ENCODE measurements around the gene KRTAP2-1.
"Not testable (repeated sequence)": the region's sequence is repeated elsewhere in the genome, so short reads cannot be mapped to it uniquely, and the experiment has no call there.

Gene KRTAP2-1

DNA sequence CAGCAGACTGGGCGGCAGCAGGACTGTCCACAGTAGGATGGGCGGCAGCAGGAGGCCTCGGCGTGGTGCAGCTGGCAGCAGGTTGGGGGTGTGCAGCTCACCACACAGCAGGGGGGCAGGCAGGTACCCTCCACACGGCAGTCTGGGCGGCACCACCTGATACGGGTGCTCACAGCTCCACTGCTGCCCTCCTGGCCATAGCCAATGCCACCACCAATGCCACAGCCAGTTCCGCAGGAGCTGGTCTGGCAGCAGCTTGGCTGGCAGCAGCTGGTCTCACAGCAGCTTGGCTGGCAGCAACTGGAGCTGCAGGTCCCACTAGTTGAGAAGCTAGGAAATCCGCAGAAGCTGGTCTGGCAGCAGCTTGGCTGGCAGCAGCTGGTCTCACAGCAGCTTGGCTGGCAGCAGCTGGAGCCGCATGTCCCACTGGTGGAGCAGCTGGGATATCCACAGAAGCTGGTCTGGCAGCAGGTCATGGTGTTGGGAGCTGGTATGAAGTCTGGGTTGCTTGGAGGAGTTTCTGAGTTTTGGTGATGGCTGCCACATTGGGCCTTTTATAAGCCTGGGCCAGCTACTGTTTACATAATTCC, 12.7 kb downstream of the KRTAP2-1 start, which contains the start of gene KRTAP1-3:
Gene KRTAP1-3, minus strand, starts transcription at position 529 of the 590 bp plus-strand sequence. Its CDS starts 53 bp downstream, at position 476.
- H3K9me3 Mint-ChIP-seq (ENCODE audit: low read depth); H3K4me3 Mint-ChIP-seq; H3K36me3 Mint-ChIP-seq; H3K27me3 Mint-ChIP-seq; H3K4me1 Mint-ChIP-seq (ENCODE audit: low read depth); H3K27ac Mint-ChIP-seq: not testable (repeated sequence)

DNA sequence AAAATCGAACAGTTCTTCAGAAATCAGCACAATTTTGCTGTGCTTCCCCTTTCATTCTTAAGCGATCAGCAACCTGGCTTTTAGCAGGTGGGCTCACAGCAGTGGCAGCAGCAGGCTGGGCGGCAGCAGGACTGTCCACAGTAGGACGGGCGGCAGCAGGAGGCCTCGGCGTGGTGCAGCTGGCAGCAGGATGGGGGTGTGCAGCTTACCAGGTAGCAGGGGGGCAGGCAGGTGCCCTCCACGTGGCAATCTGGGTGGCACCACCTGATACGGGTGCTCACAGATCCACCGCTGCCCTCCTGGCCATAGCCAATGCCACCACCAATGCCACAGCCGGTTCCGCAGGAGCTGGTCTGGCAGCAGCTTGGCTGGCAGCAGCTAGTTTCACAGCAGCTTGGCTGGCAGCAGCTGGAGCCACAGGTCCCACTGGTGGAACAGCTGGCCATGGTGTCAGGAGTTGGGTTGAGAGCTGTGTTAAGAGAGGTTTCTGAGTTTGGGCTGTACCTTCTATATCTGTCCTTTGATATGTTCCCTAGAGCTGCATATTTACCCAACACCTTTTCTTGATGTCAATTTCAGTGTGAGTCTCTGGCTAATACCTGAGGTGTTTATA, 17.4 kb downstream of the KRTAP2-1 start, which contains the start of gene KRTAP1-4:
Gene KRTAP1-4, minus strand, starts transcription at position 563 of the 613 bp plus-strand sequence. Its CDS starts 117 bp downstream, at position 446.
- Mint-ChIP-seq H3K27ac (no peak within 1 kb of the TSS), H3K36me3 (no peaks in the 10 kb centered on the region), H3K9me3 (ENCODE audit: low read depth) (no peaks in the 10 kb centered on the region), H3K4me1 (ENCODE audit: low read depth) (peaks cover 6% of the 10 kb centered on the region), H3K4me3 (no peak within 1 kb of the TSS), H3K27me3 (peaks cover 7% of the 10 kb centered on the region)

DNA sequence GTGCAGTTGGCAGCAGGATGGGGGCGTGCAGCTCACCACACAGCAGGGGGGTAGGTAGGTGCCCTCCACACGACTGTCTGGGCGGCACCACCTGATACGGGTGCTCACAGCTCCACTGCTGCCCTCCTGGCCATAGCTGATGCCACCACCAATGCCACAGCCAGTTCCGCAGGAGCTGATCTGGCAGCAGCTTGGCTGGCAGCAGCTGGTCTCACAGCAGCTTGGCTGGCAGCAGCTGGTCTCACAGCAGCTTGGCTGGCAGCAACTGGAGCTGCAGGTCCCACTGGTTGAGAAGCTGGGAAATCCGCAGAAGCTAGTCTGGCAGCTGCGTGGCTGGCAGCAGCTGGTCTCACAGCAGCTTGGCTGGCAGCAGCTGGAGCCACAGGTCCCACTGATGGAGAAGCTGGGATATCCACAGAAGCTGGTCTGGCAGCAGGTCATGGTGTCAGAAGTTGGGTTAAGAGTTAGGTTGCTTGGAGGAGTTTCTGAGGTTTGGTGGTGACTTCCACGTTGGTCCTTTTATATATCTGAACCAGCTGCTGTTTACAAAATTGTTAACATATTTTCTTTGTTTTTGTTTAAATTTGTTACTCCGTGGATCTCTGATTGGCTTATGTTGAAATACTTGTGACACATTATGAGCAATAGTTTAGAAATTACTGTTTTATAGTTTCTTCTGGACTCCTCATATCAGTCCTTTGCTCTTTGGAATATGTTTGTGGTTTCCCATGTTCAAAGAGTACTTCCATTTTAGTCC, 20.2 kb downstream of the KRTAP2-1 start, which contains the start of gene KRTAP1-5:
Gene KRTAP1-5, minus strand, starts transcription at position 494 of the 757 bp plus-strand sequence. Its CDS starts 53 bp downstream, at position 441.
- H3K27me3 Mint-ChIP-seq = peaks cover 9% of the 10 kb centered on the region
- peaks cover 11% of the 10 kb centered on the region for H3K4me1 Mint-ChIP-seq (ENCODE audit: low read depth)
- no peak within 1 kb of the TSS for H3K27ac Mint-ChIP-seq
- H3K36me3 Mint-ChIP-seq = peaks cover 3% of the 10 kb centered on the region
- H3K9me3 Mint-ChIP-seq (ENCODE audit: low read depth) = no peaks in the 10 kb centered on the region
- no peak within 1 kb of the TSS for H3K4me3 Mint-ChIP-seq

DNA sequence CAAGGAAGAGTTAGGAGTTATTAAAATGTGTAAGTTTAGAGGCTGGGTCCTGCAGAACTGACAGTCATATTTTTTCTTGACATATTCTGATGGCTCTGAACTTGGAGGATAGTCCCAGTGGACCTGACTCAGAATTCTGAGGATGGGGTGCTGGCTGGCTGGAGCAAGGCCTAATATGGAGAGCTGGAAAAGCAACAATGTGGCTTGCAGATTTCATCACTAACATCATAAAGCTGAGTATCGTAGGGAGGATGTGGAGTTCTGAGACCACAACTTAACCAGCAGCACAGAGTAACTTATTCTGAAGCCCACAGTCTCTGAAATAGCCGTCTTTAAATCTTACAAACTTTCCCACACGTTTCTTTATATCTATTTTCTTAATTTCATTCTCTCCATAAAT, 22.4 kb downstream of the KRTAP2-1 start:
- no peak overlapping the region for H3K27ac Mint-ChIP-seq
- H3K9me3 Mint-ChIP-seq (ENCODE audit: low read depth) = no peaks in the 10 kb centered on the region
- peaks cover 3% of the 10 kb centered on the region for H3K36me3 Mint-ChIP-seq
- peaks cover 11% of the 10 kb centered on the region for H3K4me1 Mint-ChIP-seq (ENCODE audit: low read depth)
- peaks cover 9% of the 10 kb centered on the region for H3K27me3 Mint-ChIP-seq
- no peak overlapping the region for H3K4me3 Mint-ChIP-seq

DNA sequence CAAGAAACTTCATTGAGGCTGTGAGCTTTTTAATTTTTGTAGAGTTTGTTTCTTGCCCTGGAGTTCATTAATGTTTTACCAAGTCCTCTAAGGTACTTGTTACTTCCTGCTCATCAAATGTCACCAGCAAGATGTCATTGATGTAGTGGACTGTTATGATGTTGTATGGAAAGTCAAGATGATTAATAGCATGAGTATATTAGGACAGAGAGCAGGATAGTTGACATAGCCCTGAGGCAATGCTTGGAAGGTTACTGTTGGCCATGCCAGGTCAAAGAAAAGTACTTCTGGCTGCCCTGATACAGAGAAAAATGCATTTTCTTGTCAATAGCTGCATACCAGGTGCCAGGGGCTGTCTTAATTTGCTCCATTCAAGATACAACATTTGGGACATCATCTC, 26.8 kb downstream of the KRTAP2-1 start:
- Mint-ChIP-seq H3K27ac (no peak overlapping the region), H3K4me3 (no peak overlapping the region), H3K4me1 (ENCODE audit: low read depth) (peaks cover 11% of the 10 kb centered on the region), H3K36me3 (peaks cover 3% of the 10 kb centered on the region), H3K9me3 (ENCODE audit: low read depth) (no peaks in the 10 kb centered on the region), H3K27me3 (peaks cover 4% of the 10 kb centered on the region)

DNA sequence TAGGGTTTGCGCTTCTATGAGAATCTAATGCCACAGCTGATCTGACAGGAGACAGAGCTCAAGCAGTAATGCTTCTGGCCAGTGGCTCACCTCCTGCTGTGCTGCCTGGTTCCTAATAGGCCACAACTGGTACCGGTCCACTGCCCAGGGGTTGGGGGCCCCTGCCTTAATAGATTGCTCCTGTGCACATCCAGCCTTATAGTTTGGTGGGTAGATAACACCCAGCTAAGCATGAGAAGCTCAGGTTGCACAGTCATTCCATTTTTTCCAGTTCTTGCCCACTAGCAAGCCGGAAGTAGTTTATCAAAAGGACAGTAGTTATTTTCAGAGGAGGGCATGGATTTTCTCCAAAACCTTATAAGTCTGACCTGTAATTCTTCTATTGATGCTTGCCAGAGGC, 27.7 kb downstream of the KRTAP2-1 start:
- Mint-ChIP-seq H3K9me3 (ENCODE audit: low read depth) (no peaks in the 10 kb centered on the region), H3K27me3 (peaks cover 2% of the 10 kb centered on the region), H3K4me1 (ENCODE audit: low read depth) (peaks cover 2% of the 10 kb centered on the region), H3K4me3 (no peak overlapping the region), H3K27ac (no peak overlapping the region), H3K36me3 (peaks cover 3% of the 10 kb centered on the region)

DNA sequence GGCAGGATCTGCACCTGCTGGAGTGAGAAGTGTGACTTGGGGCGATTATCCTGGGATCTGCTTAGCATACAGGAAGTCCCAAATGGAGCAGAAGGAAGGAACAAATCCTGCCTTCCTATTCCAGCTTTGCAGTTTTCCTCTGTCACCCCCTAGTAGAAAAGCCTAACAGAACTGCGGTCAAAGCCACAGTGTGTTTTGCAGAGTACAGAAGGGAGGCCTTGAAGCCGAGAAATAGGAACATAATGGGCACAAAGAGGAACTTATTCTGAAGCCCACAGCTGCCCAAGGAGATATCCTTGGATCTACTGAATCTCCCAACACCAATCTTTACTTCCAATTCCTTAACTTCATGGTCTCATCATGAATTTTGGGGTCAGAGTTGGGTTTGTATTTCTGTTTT, 28.6 kb downstream of the KRTAP2-1 start:
- no peaks in the 10 kb centered on the region for H3K9me3 Mint-ChIP-seq (ENCODE audit: low read depth)
- no peak overlapping the region for H3K27ac Mint-ChIP-seq
- peaks cover 2% of the 10 kb centered on the region for H3K27me3 Mint-ChIP-seq
- H3K4me1 Mint-ChIP-seq (ENCODE audit: low read depth) = no peaks in the 10 kb centered on the region
- H3K4me3 Mint-ChIP-seq = no peak overlapping the region
- H3K36me3 Mint-ChIP-seq = peaks cover 3% of the 10 kb centered on the region

DNA sequence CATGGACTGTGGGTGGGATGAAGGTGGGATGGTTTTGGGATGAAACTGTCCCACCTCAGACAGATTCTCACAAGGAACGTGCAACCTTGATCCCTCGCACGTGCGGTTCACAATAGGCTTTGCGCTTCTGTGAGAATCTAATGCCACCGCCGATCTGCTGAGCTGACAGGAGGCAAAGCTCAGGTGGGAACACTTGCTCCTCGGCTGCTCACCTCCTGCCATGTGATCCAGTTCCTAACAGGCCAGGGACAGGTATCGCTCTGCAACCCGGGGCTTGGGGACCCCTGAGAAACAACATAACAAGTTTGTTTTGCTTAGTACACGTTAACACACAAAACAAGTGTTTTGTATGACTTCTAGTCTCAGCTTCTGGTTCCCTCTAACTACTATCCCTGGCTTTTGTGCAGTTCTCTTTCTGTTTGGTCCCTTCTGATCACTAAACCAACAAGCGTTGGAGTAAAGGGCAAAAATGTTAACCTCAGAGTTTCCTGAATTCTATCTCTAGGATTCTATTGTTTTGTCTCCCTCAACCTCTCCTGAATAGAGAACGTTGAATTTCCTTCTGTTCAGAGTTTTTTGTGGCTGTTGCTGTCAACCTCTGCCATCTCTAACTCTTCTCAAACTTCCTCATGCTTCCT, 30.4 kb downstream of the KRTAP2-1 start:
- Mint-ChIP-seq H3K9me3 (ENCODE audit: low read depth) (no peaks in the 10 kb centered on the region), H3K4me1 (ENCODE audit: low read depth) (no peaks in the 10 kb centered on the region), H3K4me3 (no peak overlapping the region), H3K27ac (no peak overlapping the region), H3K36me3 (no peaks in the 10 kb centered on the region), H3K27me3 (peaks cover 2% of the 10 kb centered on the region)

DNA sequence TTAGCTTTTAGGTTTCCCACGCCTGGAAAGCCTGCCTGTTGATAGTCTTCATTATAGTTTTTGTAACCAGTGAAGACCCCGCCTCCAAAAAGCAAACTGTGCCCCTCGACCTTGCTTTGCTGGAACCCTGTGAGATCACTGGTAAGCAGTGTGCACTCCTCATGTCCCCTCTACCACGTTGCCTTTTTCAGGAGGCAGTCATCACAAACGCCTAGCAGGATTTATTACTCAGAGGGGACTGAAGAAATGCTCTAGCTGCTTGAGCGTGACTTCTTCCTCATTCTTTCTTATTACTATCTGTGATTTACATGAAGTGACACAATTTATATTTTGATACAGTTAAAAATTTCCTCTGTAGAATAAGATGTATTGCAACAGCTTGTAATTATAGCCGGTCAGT, 31.7 kb downstream of the KRTAP2-1 start:
- no peak overlapping the region for H3K4me3 Mint-ChIP-seq
- no peaks in the 10 kb centered on the region for H3K36me3 Mint-ChIP-seq
- no peaks in the 10 kb centered on the region for H3K4me1 Mint-ChIP-seq (ENCODE audit: low read depth)
- no peaks in the 10 kb centered on the region for H3K9me3 Mint-ChIP-seq (ENCODE audit: low read depth)
- H3K27me3 Mint-ChIP-seq = peaks cover 2% of the 10 kb centered on the region
- no peak overlapping the region for H3K27ac Mint-ChIP-seq

DNA sequence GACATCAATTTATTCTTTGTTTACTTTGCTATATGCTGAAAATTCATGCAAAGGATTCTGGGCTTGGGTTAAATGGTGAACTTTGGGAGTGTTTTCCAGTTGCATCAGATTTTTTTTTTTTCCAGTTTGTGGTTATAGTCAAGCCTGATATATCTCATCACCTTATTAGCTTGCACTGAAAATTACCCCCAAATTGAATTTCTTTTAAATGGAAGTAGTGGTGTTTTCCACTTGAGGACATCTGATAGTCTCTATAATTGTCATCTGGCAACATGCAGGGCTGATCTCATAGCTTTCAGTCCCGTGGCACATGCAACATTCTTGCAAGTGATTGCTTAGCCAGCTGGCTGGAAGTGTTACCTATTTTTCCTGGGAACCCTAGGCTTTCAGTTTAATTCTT, 33.5 kb downstream of the KRTAP2-1 start:
- peaks cover 2% of the 10 kb centered on the region for H3K27me3 Mint-ChIP-seq
- H3K9me3 Mint-ChIP-seq (ENCODE audit: low read depth) = no peaks in the 10 kb centered on the region
- H3K4me1 Mint-ChIP-seq (ENCODE audit: low read depth) = no peaks in the 10 kb centered on the region
- H3K4me3 Mint-ChIP-seq = no peak overlapping the region
- H3K36me3 Mint-ChIP-seq = no peaks in the 10 kb centered on the region
- no peak overlapping the region for H3K27ac Mint-ChIP-seq

DNA sequence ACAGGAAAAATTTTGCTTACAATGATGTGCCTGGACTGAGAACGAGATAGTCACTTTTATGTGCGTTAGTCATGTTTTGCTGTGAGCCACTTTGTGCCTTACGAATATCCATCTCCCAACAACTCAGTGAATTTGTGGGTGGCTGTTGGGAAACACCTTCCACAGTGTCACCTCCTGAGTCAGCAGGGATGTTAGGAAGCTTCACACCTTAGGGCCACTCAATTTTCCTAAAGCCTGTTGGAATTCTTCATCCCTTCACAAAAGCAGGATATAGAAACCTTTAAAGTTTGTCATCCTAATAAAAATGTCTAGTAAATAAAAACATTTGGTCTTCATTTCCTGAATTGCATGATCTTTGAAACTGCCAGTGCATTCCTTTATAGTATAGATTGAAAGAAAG, 33.9 kb downstream of the KRTAP2-1 start:
- Mint-ChIP-seq H3K27ac (no peak overlapping the region), H3K9me3 (ENCODE audit: low read depth) (no peaks in the 10 kb centered on the region), H3K4me1 (ENCODE audit: low read depth) (no peaks in the 10 kb centered on the region), H3K4me3 (no peak overlapping the region), H3K36me3 (no peaks in the 10 kb centered on the region), H3K27me3 (peaks cover 2% of the 10 kb centered on the region)

DNA sequence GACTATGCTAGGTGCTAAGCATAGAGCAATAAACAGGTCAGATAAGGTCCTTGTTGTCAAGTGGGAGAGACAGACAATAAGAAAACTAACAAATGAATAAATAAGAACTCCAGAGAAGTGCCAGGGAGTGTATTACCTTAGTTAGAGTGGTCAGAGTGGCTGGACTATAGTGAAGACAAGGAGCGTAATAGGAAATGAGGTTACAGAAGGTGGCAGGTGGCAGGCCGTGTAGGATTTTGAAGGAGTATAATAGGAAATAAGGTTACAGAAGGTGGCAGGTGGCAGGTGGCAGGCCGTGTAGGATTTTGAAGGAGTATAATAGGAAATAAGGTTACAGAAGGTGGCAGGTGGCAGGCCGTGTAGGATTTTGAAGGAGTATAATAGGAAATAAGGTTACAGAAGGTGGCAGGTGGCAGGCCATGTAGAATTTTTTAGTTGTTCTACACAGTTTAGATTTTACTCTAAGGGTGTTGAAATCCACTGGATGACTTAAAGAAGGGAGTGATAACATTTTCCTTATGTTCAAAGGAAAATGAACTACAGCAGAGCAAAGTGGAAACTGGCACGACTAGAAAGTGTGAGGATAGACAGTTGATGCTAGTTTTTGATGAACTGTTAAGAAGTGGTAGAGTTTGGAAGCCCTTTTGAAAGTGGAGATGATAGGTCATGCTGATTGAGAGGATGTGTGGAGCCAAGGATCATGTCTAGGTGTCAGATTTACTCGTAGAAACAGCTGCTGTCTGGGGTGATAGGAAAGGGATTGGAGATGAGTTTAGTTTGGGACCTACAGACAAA, 34.6 kb downstream of the KRTAP2-1 start:
- no peaks in the 10 kb centered on the region for H3K36me3 Mint-ChIP-seq
- H3K4me1 Mint-ChIP-seq (ENCODE audit: low read depth) = no peaks in the 10 kb centered on the region
- H3K27ac Mint-ChIP-seq = no peak overlapping the region
- H3K27me3 Mint-ChIP-seq = peaks cover under 1% of the 10 kb centered on the region
- no peaks in the 10 kb centered on the region for H3K9me3 Mint-ChIP-seq (ENCODE audit: low read depth)
- no peak overlapping the region for H3K4me3 Mint-ChIP-seq

DNA sequence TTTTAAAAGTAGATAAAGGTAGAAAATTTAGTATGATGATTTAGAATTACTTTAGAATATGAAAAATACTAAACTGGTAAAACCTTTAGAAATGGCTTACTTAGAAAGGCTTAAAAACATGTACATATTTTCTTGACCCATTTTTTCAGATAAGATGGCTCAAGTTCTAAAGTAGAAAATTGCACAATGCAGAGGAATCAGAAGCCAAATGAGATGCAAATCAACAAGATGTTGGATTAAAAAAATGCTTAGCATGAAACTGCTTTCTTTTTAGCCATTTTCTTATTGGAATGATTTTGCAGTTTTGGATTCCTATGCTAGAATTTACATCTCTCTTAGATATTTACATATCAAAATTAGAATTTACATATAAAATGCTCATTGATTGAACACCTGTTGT, 36.7 kb downstream of the KRTAP2-1 start:
- Mint-ChIP-seq H3K36me3 (no peaks in the 10 kb centered on the region), H3K4me3 (no peak overlapping the region), H3K27me3 (no peaks in the 10 kb centered on the region), H3K4me1 (ENCODE audit: low read depth) (no peaks in the 10 kb centered on the region), H3K9me3 (ENCODE audit: low read depth) (no peaks in the 10 kb centered on the region), H3K27ac (no peak overlapping the region)

DNA sequence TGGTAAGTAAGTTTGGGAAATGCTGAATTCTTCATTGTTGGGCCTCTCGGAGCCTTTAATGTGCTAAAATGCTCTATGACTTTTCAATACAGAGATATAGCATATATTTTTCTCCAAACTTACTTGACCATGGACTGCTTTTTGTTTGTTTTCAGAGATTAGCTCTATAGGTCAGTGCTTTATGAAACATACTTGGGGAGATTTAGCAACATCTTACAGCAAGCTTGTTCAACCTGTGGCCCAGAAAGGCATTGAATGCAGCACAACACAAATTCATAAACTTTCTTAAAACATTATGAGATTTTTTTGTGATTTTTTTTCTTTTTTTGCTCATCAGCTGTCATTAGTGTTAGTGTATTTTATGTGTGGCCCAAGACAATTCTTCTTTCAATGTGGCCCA, 37.2 kb downstream of the KRTAP2-1 start:
- Mint-ChIP-seq H3K9me3 (ENCODE audit: low read depth) (no peaks in the 10 kb centered on the region), H3K36me3 (no peaks in the 10 kb centered on the region), H3K4me1 (ENCODE audit: low read depth) (no peaks in the 10 kb centered on the region), H3K4me3 (no peak overlapping the region), H3K27ac (no peak overlapping the region), H3K27me3 (no peaks in the 10 kb centered on the region)
